Measurements from ENCODE around the gene SPATA3. TPM values are rescaled to one million over a fixed set of nuclear protein-coding genes. Genes with fewer than 3 reads are reported as not detected.

Gene SPATA3
- total and polyA plus RNA-seq, 2 of the 13 experiments (the other 11 are each of a cell fraction or from before 2014, with no cell fraction given): not detected

GRCh38 chr2:231050018-231050901 lies 54.3 kb downstream of the SPATA3 start (continued):
- TF ChIP-seq KLF11 (CRISPR knock-in tag; IDR thresholded peaks at IDR 0.05) (peak; percentile 97), FOXK1 (CRISPR knock-in tag; IDR thresholded peaks at IDR 0.05; ENCODE audit: borderline replicate concordance, low read depth) (peak; percentile 94; the same call in 1 of the 2 replicates), TEAD3 (CRISPR knock-in tag; optimal IDR thresholded peaks at IDR 0.05; ENCODE audit: borderline replicate concordance) (peak; percentile 99), HDAC1 (CRISPR knock-in tag; IDR thresholded peaks at IDR 0.05) (peak; percentile 99), ELF4 (CRISPR knock-in tag; IDR thresholded peaks at IDR 0.05; ENCODE audit: borderline replicate concordance) (no peak; the same call in 1 of the 2 replicates), GABPB1 (CRISPR knock-in tag; IDR thresholded peaks at IDR 0.05) (peak; percentile 65; the same call in 1 of the 2 replicates), THAP9 (CRISPR knock-in tag; IDR thresholded peaks at IDR 0.05; ENCODE audit: borderline replicate concordance) (peak; percentile 68; the same call in 1 of the 2 replicates), TFAP4 (IDR thresholded peaks at IDR 0.05; ENCODE audit: borderline replicate concordance, low read depth) (peak; percentile 78; the same call in 1 of the 2 replicates), TAF1 (CRISPR knock-in tag; IDR thresholded peaks at IDR 0.05) (peak; percentile 83), ZSCAN12 (CRISPR knock-in tag; IDR thresholded peaks at IDR 0.05) (peak; percentile 96), ZC3H13 (CRISPR knock-in tag; IDR thresholded peaks at IDR 0.05) (peak; percentile 98), ZNF558 (CRISPR knock-in tag; IDR thresholded peaks at IDR 0.05; ENCODE audit: borderline replicate concordance) (peak; percentile 22), MYPOP (CRISPR knock-in tag; IDR thresholded peaks at IDR 0.05) (peak; percentile 98; the same call in 1 of the 2 replicates), GLMP (CRISPR knock-in tag; IDR thresholded peaks at IDR 0.05; ENCODE audit: borderline replicate concordance) (no peak), ZSCAN29 (CRISPR knock-in tag; conservative IDR thresholded peaks at IDR 0.05) (peak; percentile 100), ZNF841 (CRISPR knock-in tag; IDR thresholded peaks at IDR 0.05; ENCODE audit: borderline replicate concordance) (no peak), TMF1 (CRISPR knock-in tag; IDR thresholded peaks at IDR 0.05; ENCODE audit: low read depth) (no peak; the same call in none of the 2 replicates), MAFK (conservative IDR thresholded peaks at IDR 0.05 in 1 of 2, IDR thresholded peaks at IDR 0.05 in 1 of 2; ENCODE audit: low read length in 2 of 2) (peak; percentile 28 to 45; a peak in 3 of 4 replicates), RFXANK (CRISPR knock-in tag; IDR thresholded peaks at IDR 0.05) (no peak; the same call in none of the 2 replicates), ZNF710 (CRISPR knock-in tag; IDR thresholded peaks at IDR 0.05; ENCODE audit: borderline replicate concordance) (peak; percentile 95)
